ENCODE measurements around the gene PPEF2. TPM values are rescaled to one million over a fixed set of nuclear protein-coding genes. Genes with fewer than 3 reads are reported as not detected.

PPEF2 gene
- total RNA-seq, result not detected

DNA sequence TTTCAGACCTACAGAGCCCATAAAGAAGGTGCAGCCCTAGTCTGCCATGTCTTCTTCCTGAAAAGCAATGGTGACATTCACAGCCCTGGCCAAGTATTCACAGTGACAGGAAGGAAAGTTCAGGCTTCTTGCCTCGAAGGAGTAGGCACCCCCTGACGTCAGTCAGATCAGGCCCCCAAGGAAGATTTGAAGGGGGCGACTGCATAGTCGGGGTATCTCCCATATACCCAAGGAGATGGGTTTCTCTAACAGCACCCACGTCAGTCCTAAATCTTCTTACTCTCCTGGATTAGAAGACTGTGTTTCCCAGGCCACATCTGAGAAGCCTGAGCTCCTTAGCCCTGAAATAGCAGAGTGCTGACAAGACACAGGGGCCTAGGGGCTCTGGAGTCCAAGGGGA is at the start of gene PPEF2:
Gene PPEF2 (minus strand): TSS at position 101 of the 400 bp plus-strand sequence. CDS start 6,127 bp downstream, outside the sequence.

DNA sequence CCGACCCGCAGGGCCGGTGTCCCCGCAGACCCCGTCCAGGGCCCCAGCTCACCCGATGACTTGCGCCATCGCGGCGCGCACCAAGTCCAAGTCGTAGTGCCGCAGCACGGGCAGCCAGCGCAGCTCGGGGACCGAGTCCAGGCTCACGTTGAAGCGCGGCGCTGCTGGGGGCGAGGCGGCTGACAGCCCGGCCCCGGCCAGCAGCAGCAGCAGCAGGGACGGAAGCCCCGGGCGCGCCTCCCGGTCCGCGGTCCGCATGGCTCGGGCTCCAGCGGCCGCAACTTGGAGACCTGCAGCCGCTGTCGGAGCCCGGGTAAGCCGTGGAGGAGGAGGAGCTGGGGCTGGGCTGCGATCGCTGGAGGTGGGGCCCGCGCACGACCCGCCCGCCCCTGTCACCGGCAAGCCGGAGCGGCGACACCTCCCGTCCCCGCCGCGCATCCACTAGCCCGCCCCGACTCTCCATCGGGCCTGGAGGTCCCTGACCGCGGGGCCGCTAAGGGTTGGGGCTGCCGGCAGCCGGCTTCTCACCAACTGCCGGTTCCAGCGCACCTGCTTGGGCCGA is 38.5 kb upstream of the PPEF2 start, which contains the start of gene NAAA:
Gene NAAA (minus strand): TSS at position 322 of the 562 bp plus-strand sequence. CDS start 64 bp downstream, at position 258.

Small RNA genes within 50 kb of the gene (small RNA-seq; reads per million reads assigned to genes)
- 0.06 to 0.09 reads per million in 2 donors for gene RNU2-16P

Other genes starting within 250 kb of the PPEF2 start
- gene G3BP2, start 229.0 kb downstream of the PPEF2 start, total RNA-seq, result 100 to 1,000 TPM; 122 to 179 TPM
- gene USO1, start 177.9 kb downstream of the PPEF2 start, total RNA-seq, result 10 to 100 TPM; 43.4 to 51.3 TPM
- gene NAAA, start 38.6 kb upstream of the PPEF2 start, total RNA-seq, result 10 to 100 TPM in 1 of 2 donors, 1 to 10 TPM in 1; 8.3 to 17.0 TPM
- gene SDAD1, start 88.5 kb upstream of the PPEF2 start, total RNA-seq, result 10 to 100 TPM; 35.1 to 50.6 TPM
- gene CXCL9, start 105.1 kb upstream of the PPEF2 start, total RNA-seq, result under 1 TPM; 0.33 to 0.34 TPM
- 10 to 100 TPM in 1 of 2 donors, 1 to 10 TPM in 1; 7.7 to 10.3 TPM for gene CXCL10, start 121.0 kb upstream of the PPEF2 start, total RNA-seq
- gene CXCL11, start 133.6 kb upstream of the PPEF2 start, total RNA-seq, result 1 to 10 TPM in 1 of 2 donors, under 1 TPM in 1; 0.69 to 1.7 TPM
- 1 to 10 TPM; 2.4 to 3.3 TPM for gene ART3, start 172.3 kb upstream of the PPEF2 start, total RNA-seq
- gene NUP54, start 245.9 kb upstream of the PPEF2 start, total RNA-seq, result 10 to 100 TPM; 24.8 to 44.6 TPM

All from melanocyte of skin (primary cell).